GM23338 (cell line): ENCODE measurements around the gene TRAF5. TPM values are rescaled to one million over a fixed set of nuclear protein-coding genes. Genes with fewer than 3 reads are reported as not detected.
"Not testable (repeated sequence)": the region's sequence is repeated elsewhere in the genome, so short reads cannot be mapped to it uniquely, and the experiment has no call there.

Experiments used
- ATAC-seq: fragments of 200-7000 bp; cut with Tn5 transposase; 3 replicates; pipeline ENCODE4 v1.9.1; 2020
- DNase-seq: peaks from one replicate; pipeline ENCODE4 v3.0.0-alpha.2; 2015; ENCODE audit warnings: low spot score
- H2AFZ ChIP-seq: fragments of 200-600 bp; sonication (generic); 2 replicates; pipeline ENCODE4 v1.8.0; 2016; ENCODE audit warnings: antibody characterized with exemption, mild to moderate bottlenecking, moderate library complexity
- H3F3A ChIP-seq: fragments of 200-600 bp; sonication (generic); replicated peaks from 2 replicates; pipeline ENCODE4 v1.8.0; 2017; ENCODE audit warnings: antibody characterized with exemption, mixed run types, low read depth
- H3K27ac ChIP-seq: fragments of 200-600 bp; sonication (generic); 2 replicates; pipeline ENCODE4 v1.6.1; 2016; ENCODE audit warnings: low read depth
- H3K27me3 ChIP-seq: fragments of 200-600 bp; sonication (generic); 2 replicates; pipeline ENCODE4 v1.8.0; 2016; ENCODE audit warnings: mild to moderate bottlenecking, mixed run types, moderate library complexity; ENCODE audit not compliant: insufficient read depth
- H3K36me3 ChIP-seq: fragments of 200-600 bp; sonication (generic); 2 replicates; pipeline ENCODE4 v1.8.0; 2016; ENCODE audit warnings: mild to moderate bottlenecking; ENCODE audit not compliant: insufficient read depth
- H3K4me1 ChIP-seq: fragments of 200-600 bp; sonication (generic); 2 replicates; pipeline ENCODE4 v1.8.0; 2016; ENCODE audit warnings: mild to moderate bottlenecking, moderate library complexity; ENCODE audit not compliant: insufficient read depth
- H3K4me2 ChIP-seq: fragments of 200-600 bp; sonication (generic); 2 replicates; pipeline ENCODE4 v1.7.1; 2017; ENCODE audit warnings: mixed run types
- H3K4me3 ChIP-seq: fragments of 200-600 bp; sonication (generic); 2 replicates; pipeline ENCODE4 v1.6.1; 2016; ENCODE audit warnings: mixed run types
- H3K79me2 ChIP-seq: fragments of 200-600 bp; sonication (generic); replicated peaks from 2 replicates; pipeline ENCODE4 v1.8.0; 2017; ENCODE audit warnings: mild to moderate bottlenecking; ENCODE audit not compliant: insufficient read depth
- H3K9me2 ChIP-seq: fragments of 200-600 bp; sonication (generic); 2 replicates; pipeline ENCODE4 v1.8.0; 2017; ENCODE audit not compliant: insufficient read depth
- H4K20me1 ChIP-seq: fragments of 200-600 bp; sonication (generic); replicated peaks from 2 replicates; pipeline ENCODE4 v1.8.0; 2017; ENCODE audit warnings: mild to moderate bottlenecking; ENCODE audit not compliant: insufficient read depth
- H3K27ac Mint-ChIP-seq: 2 replicates; pipeline ENCODE4 v1.8.0; 2020; ENCODE audit warnings: inconsistent platforms, mild to moderate bottlenecking, moderate library complexity, mixed read lengths
- H3K27me3 Mint-ChIP-seq: 3 replicates; pipeline ENCODE4 v1.8.0; 2022; ENCODE audit warnings: low read depth, mild to moderate bottlenecking, moderate library complexity, mixed read lengths, inconsistent platforms; ENCODE audit not compliant: insufficient read depth, poor library complexity
- H3K36me3 Mint-ChIP-seq: 3 replicates; pipeline ENCODE4 v1.8.0; 2021; ENCODE audit warnings: low read depth, mild to moderate bottlenecking, inconsistent platforms, moderate library complexity, mixed read lengths
- H3K4me1 Mint-ChIP-seq: 3 replicates; pipeline ENCODE4 v1.8.0; 2020; ENCODE audit warnings: mild to moderate bottlenecking, inconsistent platforms, mixed read lengths
- H3K4me3 Mint-ChIP-seq: 3 replicates; pipeline ENCODE4 v1.8.0; 2021; ENCODE audit warnings: moderate library complexity, mild to moderate bottlenecking, inconsistent platforms, mixed read lengths
- H3K9me3 Mint-ChIP-seq: 3 replicates; pipeline ENCODE4 v1.8.0; 2020; ENCODE audit warnings: moderate library complexity, mild to moderate bottlenecking, inconsistent platforms, mixed read lengths
- CREB1 ChIP-seq: fragments of 250-450 bp; sonication (Bioruptor Pico); IDR thresholded peaks from 2 replicates; pipeline ENCODE4 v1.5.0; 2020; ENCODE audit warnings: low read depth, mild to moderate bottlenecking, moderate library complexity
- CTCF ChIP-seq, 2 experiments: fragments of 200-600 bp in 1 of 2; sonication (generic) in 1 of 2; conservative IDR thresholded peaks; 2 replicates each; pipeline versions ENCODE4 v1.5.1 to v1.6.1; 2016 to 2017; ENCODE audit warnings: antibody characterized with exemption in 2 of 2, low read depth in 2 of 2, mild to moderate bottlenecking in 2 of 2, moderate library complexity in 1 of 2
- JUNB ChIP-seq: IDR thresholded peaks from one replicate; pipeline ENCODE4 v1.6.1; 2016; ENCODE audit warnings: antibody characterized with exemption; ENCODE audit not compliant: unreplicated experiment
- NANOG ChIP-seq: IDR thresholded peaks from 2 replicates; pipeline ENCODE4 v1.6.1; 2016; ENCODE audit warnings: antibody characterized with exemption, borderline replicate concordance
- STAT1 ChIP-seq: IDR thresholded peaks from one replicate; pipeline ENCODE4 v1.6.1; 2016; ENCODE audit warnings: antibody characterized with exemption; ENCODE audit not compliant: unreplicated experiment
- ZNF462 ChIP-seq: fragments of 250-450 bp; sonication (Bioruptor Pico); IDR thresholded peaks from 2 replicates; pipeline ENCODE4 v1.5.0; 2020; ENCODE audit warnings: mild to moderate bottlenecking, moderate library complexity
- polyA plus RNA-seq: library from polyadenylated mRNA; unstranded; fragments of >200 nt; fragmentation: Nextera tagmentation; extraction: Ambion mirVana; gene quantifications from 2 replicates; pipeline ENCODE4 v1.2.1, GENCODE V29; 2016
- total RNA-seq: library from RNA; depleted of rRNA; stranded (reverse); fragments of >200 nt; shearing (Covaris generic); gene quantifications from 2 replicates; pipeline ENCODE4 v1.2.3, GENCODE V29; 2014

The TRAF5 gene
- total and polyA plus RNA-seq, 2 experiments from 2014 or later: 9.2 to 18.9 TPM

- no peak for TF ChIP-seq ZNF462
These were observed 57.9 kb downstream of the TRAF5 start (continued) for GRCh38 chr1:211384524-211384923.

GRCh38 chr1:211386921-211387320, 60.3 kb downstream of the TRAF5 start:
- Mint-ChIP-seq H3K4me3 (no peak overlapping the region), H3K4me1 (peaks cover 26% of the 10 kb centered on the region), H3K27me3 (peaks cover 4% of the 10 kb centered on the region), H3K27ac (no peak overlapping the region), H3K36me3 (no peaks in the 10 kb centered on the region), H3K9me3 (no peaks in the 10 kb centered on the region)
- H3K4me2 ChIP-seq: no peak overlapping the region
- peaks cover 8% of the 10 kb centered on the region for H3F3A ChIP-seq
- no peak overlapping the region for H3K27ac ChIP-seq
- DNase-seq (no peak), ATAC-seq (no peak)
- 0 out of 2 replicates have a peak, but pooled peaks cover 6% of the 10 kb centered on the region for H3K9me2 ChIP-seq
- H3K27me3 ChIP-seq: no peaks in the 10 kb centered on the region
- H4K20me1 ChIP-seq: no peaks in the 10 kb centered on the region
- no peaks in the 10 kb centered on the region for H3K79me2 ChIP-seq
- H3K36me3 ChIP-seq: no peaks in the 10 kb centered on the region
- TF ChIP-seq STAT1: no peak
- TF ChIP-seq CREB1: no peak
- TF ChIP-seq NANOG: no peak
- no peak for TF ChIP-seq CTCF (conservative IDR thresholded peaks at IDR 0.05; ENCODE audit: low read depth in 2 of 2)
- no peak for TF ChIP-seq JUNB
- peaks cover 11% of the 10 kb centered on the region for H3K4me1 ChIP-seq
- no peak overlapping the region for H2AFZ ChIP-seq
- no peak overlapping the region for H3K4me3 ChIP-seq

- H3K4me2 ChIP-seq, H3K27me3 Mint-ChIP-seq, DNase-seq, H2AFZ ChIP-seq, H3K79me2 ChIP-seq, H4K20me1 ChIP-seq, H3K27ac Mint-ChIP-seq, H3K4me3 ChIP-seq, H3K9me2 ChIP-seq, H3K36me3 Mint-ChIP-seq, H3K27me3 ChIP-seq, H3F3A ChIP-seq, H3K27ac ChIP-seq, H3K36me3 ChIP-seq, ATAC-seq, H3K4me3 Mint-ChIP-seq, H3K9me3 Mint-ChIP-seq, H3K4me1 ChIP-seq: not testable (repeated sequence)
- H3K4me1 Mint-ChIP-seq: peaks cover 13% of the 10 kb centered on the region
These were observed 64.2 kb downstream of the TRAF5 start for GRCh38 chr1:211390829-211391228.
